Thyroid gland (tissue), 4 donors: ENCODE data around the gene ELL.

ENCODE experiments used
- CTCF ChIP-seq, 6 experiments: fragments of 200-600 bp in 3 of 6; fragments of 450-650 bp in 3 of 6; sonication (generic) in 3 of 6; IDR thresholded peaks; one replicate each; pipeline ENCODE4 v1.5.1; 2016 to 2019; ENCODE audit warnings: antibody characterized with exemption in 6 of 6, mild to moderate bottlenecking in 2 of 6, inconsistent platforms in 1 of 6, moderate library complexity in 1 of 6
- POLR2A ChIP-seq, 2 donors: fragments of 450-650 bp; IDR thresholded peaks; one replicate each; pipeline ENCODE4 v1.6.1; 2017; ENCODE audit warnings: antibody characterized with exemption in 2 of 2, mild to moderate bottlenecking in 2 of 2, moderate library complexity in 1 of 2

- no peak for TF ChIP-seq CTCF (IDR thresholded peaks at IDR 0.05)
- no peak for TF ChIP-seq POLR2A (IDR thresholded peaks at IDR 0.05)
Measured at GRCh38 chr19:18538115-18538514, 16.2 kb upstream of the ELL start.
